ENCODE data around the gene MOV10. TPM values are rescaled to one million over a fixed set of nuclear protein-coding genes. Genes with fewer than 3 reads are reported as not detected.
A peak's percentile ranks its signal among the peaks of the same experiment; 100 is the strongest.

MOV10 gene
- polyA plus RNA-seq, 1 donor (not counting 4 experiments of a cell fraction or from before 2014, with no cell fraction given) = 28.6 TPM

DNA sequence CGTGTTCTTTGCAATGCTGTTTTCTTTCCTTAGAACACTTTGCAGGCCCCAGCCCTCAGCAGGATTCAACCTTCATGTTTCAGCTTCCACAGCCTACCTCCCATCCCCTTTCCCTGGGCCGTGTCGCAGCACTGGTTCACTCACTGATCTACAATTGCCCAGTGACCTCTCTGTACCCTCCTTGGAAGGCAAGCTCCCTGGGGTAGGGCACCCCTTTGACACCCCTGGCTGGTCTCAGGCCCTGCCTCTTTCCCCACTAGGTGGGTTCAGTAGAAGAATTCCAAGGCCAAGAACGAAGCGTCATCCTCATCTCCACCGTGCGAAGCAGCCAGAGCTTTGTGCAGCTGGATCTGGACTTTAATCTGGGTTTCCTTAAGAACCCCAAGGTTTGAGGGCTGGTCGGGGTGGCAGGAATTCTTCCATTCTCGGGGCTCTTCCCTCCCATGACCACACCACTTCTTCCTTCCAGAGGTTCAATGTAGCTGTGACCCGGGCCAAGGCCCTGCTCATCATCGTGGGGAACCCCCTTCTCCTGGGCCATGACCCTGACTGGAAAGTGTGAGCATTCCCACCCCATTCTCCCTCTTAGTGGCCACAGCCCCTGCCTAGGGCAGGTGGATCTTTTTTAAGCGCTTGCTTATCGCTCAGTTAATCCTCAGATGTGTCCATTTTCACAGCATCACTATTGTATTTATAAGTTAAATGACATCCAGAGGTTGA lies 25.1 kb downstream of the MOV10 start:
- Histone ChIP-seq H3K4me2 (ENCODE audit: control insufficient read depth, extremely low read depth, insufficient read depth, low read depth, low read length) (no peak overlapping the region), H3K27ac (ENCODE audit: control insufficient read depth, insufficient read depth, low read length) (peak overlapping the region; percentile 83), H4K20me1 (ENCODE audit: control insufficient read depth, extremely low read depth, insufficient read depth, low read length) (peaks cover 15% of the 10 kb centered on the region), H3K36me3 (ENCODE audit: control insufficient read depth in 2 of 2, extremely low read depth in 1 of 2, insufficient read depth in 2 of 2, low read length in 2 of 2) (peaks cover 29 to 60% of the 10 kb centered on the region in 2 experiments), H3K27me3 (ENCODE audit: control insufficient read depth, extremely low read depth, insufficient read depth, low read length) (no peaks in the 10 kb centered on the region), H3K4me1 (ENCODE audit: control insufficient read depth, extremely low read depth, insufficient read depth, low read length) (peaks cover 53% of the 10 kb centered on the region), H3K9me1 (ENCODE audit: control insufficient read depth, extremely low read depth, insufficient read depth, low read length) (peaks cover 11% of the 10 kb centered on the region), H3K9ac (ENCODE audit: control insufficient read depth, extremely low read depth, insufficient read depth, low read length) (peak overlapping the region; percentile 65), H3K4me3 (ENCODE audit: control insufficient read depth in 2 of 3, extremely low read depth in 1 of 3, insufficient read depth in 2 of 3, low read depth in 1 of 3, low read length in 3 of 3) (no peak overlapping the region), H2AFZ (ENCODE audit: control insufficient read depth, low read length) (no peak overlapping the region), H3K9me3 (ENCODE audit: control insufficient read depth, low read depth, low read length) (no peaks in the 10 kb centered on the region), H3K79me2 (ENCODE audit: control insufficient read depth, insufficient read depth, low read length) (peaks cover 18% of the 10 kb centered on the region)
- DNase-seq (ENCODE audit: low read depth, low spot score) = no peak
- FAIRE-seq = no peak
- TF ChIP-seq EZH2 (IDR thresholded peaks at IDR 0.05; ENCODE audit: low read length) = no peak
- TF ChIP-seq, protein P1, sequence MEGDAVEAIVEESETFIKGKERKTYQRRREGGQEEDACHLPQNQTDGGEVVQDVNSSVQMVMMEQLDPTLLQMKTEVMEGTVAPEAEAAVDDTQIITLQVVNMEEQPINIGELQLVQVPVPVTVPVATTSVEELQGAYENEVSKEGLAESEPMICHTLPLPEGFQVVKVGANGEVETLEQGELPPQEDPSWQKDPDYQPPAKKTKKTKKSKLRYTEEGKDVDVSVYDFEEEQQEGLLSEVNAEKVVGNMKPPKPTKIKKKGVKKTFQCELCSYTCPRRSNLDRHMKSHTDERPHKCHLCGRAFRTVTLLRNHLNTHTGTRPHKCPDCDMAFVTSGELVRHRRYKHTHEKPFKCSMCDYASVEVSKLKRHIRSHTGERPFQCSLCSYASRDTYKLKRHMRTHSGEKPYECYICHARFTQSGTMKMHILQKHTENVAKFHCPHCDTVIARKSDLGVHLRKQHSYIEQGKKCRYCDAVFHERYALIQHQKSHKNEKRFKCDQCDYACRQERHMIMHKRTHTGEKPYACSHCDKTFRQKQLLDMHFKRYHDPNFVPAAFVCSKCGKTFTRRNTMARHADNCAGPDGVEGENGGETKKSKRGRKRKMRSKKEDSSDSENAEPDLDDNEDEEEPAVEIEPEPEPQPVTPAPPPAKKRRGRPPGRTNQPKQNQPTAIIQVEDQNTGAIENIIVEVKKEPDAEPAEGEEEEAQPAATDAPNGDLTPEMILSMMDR (optimal IDR thresholded peaks at IDR 0.05 in 1 of 3, IDR thresholded peaks at IDR 0.05 in 1 of 3, conservative IDR thresholded peaks at IDR 0.05 in 1 of 3; ENCODE audit: extremely low read depth in 1 of 3, insufficient read depth in 2 of 3, low read length in 3 of 3) = no peak
- dilution Hi-C loops (cut with MboI; ENCODE audit: extremely low pct_ligation_motif_present, low sequenced_read_pairs) = no loop called here

DNA sequence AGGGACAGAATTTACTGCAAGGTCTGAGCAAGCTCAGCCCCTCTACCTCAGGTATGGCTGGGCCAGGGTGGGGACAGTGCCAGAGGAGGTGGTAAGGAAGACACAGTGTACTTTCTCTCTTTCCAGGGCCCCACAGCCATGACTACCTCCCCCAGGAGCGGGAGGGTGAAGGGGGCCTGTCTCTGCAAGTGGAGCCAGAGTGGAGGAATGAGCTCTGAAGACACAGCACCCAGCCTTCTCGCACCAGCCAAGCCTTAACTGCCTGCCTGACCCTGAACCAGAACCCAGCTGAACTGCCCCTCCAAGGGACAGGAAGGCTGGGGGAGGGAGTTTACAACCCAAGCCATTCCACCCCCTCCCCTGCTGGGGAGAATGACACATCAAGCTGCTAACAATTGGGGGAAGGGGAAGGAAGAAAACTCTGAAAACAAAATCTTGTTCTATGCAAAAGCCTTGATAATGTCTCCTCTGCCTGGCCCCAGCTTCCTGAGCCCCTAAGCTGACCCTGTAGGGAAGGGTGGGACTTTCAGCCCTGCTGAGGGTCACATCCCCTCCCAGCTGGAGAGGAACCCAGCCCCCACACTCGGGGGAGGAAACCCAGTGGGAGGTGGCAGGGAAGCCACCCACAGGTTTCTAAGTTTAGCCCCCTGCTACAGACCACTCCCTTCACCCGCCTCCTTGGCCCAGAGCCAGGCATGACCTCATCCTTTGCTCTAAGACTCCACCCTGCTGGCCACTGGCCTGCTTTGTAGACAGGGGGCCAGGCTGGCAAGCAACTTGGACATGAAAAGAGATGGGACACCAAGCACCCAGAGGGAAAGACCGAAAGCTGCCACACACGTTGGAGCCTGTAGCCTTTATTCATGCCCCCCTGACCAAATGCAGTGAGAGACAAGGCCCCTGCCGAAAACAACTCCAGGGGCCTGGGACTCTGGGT lies 26.1 kb downstream of the MOV10 start:
- peaks cover 15% of the 10 kb centered on the region for H4K20me1 ChIP-seq (ENCODE audit: control insufficient read depth, extremely low read depth, insufficient read depth, low read length)
- peak; percentile 9 for FAIRE-seq
- peaks cover 29 to 61% of the 10 kb centered on the region in 2 experiments for H3K36me3 ChIP-seq (ENCODE audit: control insufficient read depth in 2 of 2, extremely low read depth in 1 of 2, insufficient read depth in 2 of 2, low read length in 2 of 2)
- no peak for DNase-seq (ENCODE audit: low read depth, low spot score)
- H3K79me2 ChIP-seq (ENCODE audit: control insufficient read depth, insufficient read depth, low read length) = peaks cover 24% of the 10 kb centered on the region
- dilution Hi-C loops (cut with MboI; ENCODE audit: extremely low pct_ligation_motif_present, low sequenced_read_pairs) = no loop called here
- H2AFZ ChIP-seq (ENCODE audit: control insufficient read depth, low read length) = no peak overlapping the region
- peak overlapping the region; percentile 83 for H3K27ac ChIP-seq (ENCODE audit: control insufficient read depth, insufficient read depth, low read length)
- no peaks in the 10 kb centered on the region for H3K9me3 ChIP-seq (ENCODE audit: control insufficient read depth, low read depth, low read length)
- H3K9ac ChIP-seq (ENCODE audit: control insufficient read depth, extremely low read depth, insufficient read depth, low read length) = peak overlapping the region; percentile 65
- peak overlapping the region; percentile 49 for H3K4me2 ChIP-seq (ENCODE audit: control insufficient read depth, extremely low read depth, insufficient read depth, low read depth, low read length)
- H3K27me3 ChIP-seq (ENCODE audit: control insufficient read depth, extremely low read depth, insufficient read depth, low read length) = no peaks in the 10 kb centered on the region
- peak overlapping the region in 1 of 3 experiments; percentile 28 for H3K4me3 ChIP-seq (ENCODE audit: control insufficient read depth in 2 of 3, extremely low read depth in 1 of 3, insufficient read depth in 2 of 3, low read depth in 1 of 3, low read length in 3 of 3)
- peaks cover 11% of the 10 kb centered on the region for H3K9me1 ChIP-seq (ENCODE audit: control insufficient read depth, extremely low read depth, insufficient read depth, low read length)
- no peak for TF ChIP-seq EZH2 (IDR thresholded peaks at IDR 0.05; ENCODE audit: low read length)
- TF ChIP-seq, protein P1 (optimal IDR thresholded peaks at IDR 0.05 in 1 of 3, IDR thresholded peaks at IDR 0.05 in 1 of 3, conservative IDR thresholded peaks at IDR 0.05 in 1 of 3; ENCODE audit: extremely low read depth in 1 of 3, insufficient read depth in 2 of 3, low read length in 3 of 3) = peak in 1 of 3 experiments; percentile 22
- H3K4me1 ChIP-seq (ENCODE audit: control insufficient read depth, extremely low read depth, insufficient read depth, low read length) = peaks cover 63% of the 10 kb centered on the region
